H1 (cell line): ENCODE results near the gene ZBED4. TPM values are rescaled to one million over a fixed set of nuclear protein-coding genes. Genes with fewer than 3 reads are reported as not detected.

ENCODE experiments used
- RXRA ChIP-seq: IDR thresholded peaks from 2 replicates; pipeline ENCODE4 v1.6.1; 2011; ENCODE audit warnings: low read depth, mild to moderate bottlenecking, low read length, moderate library complexity; ENCODE audit not compliant: insufficient read depth
- polyA plus RNA-seq, 7 experiments: library from polyadenylated mRNA; depleted of rRNA in 3 of 7; stranded (reverse) in 5 of 7; unstranded in 2 of 7; fragments of >200 nt in 5 of 7; fragments of 200-250 nt in 2 of 7; gene quantifications; 1 replicate in 5 of 7; 2 replicates in 1 of 7; 4 replicates in 1 of 7; pipeline versions ENCODE4 v1.2.1 to v1.2.3, GENCODE V29; 2011 to 2013; ENCODE audit warnings: missing spikeins in 2 of 7, mixed read lengths in 2 of 7
- total RNA-seq: library from RNA; stranded (reverse); fragmentation: NEBNext Ultra II Directional; extraction: Animal tissue kit (Norgen Biotek cat#: 25700); gene quantifications from 2 replicates; pipeline ENCODE4 v1.2.1, GENCODE V29; 2021

The ZBED4 gene
- total and polyA plus RNA-seq, 2 of the 8 experiments (the other 6 are each of a cell fraction or from before 2014, with no cell fraction given): 11.0 to 28.3 TPM

DNA sequence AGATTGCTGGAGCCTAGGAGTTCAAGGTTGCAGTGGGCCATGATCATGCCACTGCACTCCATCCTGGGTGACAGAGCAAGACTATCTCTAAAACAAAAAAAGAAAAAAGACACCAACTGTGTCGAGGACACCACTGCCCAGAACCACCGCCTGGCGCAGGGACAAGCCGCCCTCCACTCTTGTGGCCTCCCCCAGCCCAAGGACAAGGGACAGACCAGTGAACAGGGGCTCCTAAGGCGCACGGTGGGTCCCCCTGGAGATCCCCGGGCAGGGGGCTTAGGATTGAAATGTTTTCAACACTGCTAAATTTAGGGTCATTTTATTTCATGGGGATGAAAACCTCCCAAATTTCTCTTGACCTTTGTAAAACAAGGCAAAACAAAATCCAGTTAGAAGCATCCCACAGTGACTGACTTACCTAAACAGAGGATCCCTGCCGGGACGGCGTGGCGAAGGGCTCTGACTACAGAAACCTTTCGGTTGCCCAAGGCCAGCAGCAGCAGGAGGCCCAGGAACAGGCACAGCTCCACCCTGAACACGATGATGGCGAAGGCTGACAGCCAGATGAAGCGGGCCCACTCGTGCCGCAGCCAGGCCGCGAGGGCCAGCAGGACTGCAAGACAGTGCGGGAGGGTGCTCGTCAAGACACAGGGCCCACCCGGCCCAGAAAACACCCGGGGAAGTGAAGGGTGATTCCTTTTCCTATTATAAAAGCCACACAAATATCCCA, 56.0 kb downstream of the ZBED4 start (continued):
- TF ChIP-seq RXRA: no peak
